SH-SY5Y (cell line): ENCODE data around the gene PIP5K1C.

Experiments used
- GATA2 ChIP-seq: IDR thresholded peaks from 2 replicates; pipeline ENCODE4 v1.6.1; 2011; ENCODE audit warnings: mild to moderate bottlenecking, low read depth, low read length
- GATA3 ChIP-seq: IDR thresholded peaks from 2 replicates; pipeline ENCODE4 v1.6.1; 2011; ENCODE audit warnings: low read depth, mild to moderate bottlenecking, low read length, moderate library complexity

The PIP5K1C gene

GRCh38 chr19:3645726-3646125, 54.5 kb downstream of the PIP5K1C start:
- TF ChIP-seq GATA3 = no peak
- no peak for TF ChIP-seq GATA2

GRCh38 chr19:3645067-3645396, 55.2 kb downstream of the PIP5K1C start:
- TF ChIP-seq GATA2 = no peak
- TF ChIP-seq GATA3 = no peak

GRCh38 chr19:3644351-3645066, 55.8 kb downstream of the PIP5K1C start:
- TF ChIP-seq GATA2 (no peak), GATA3 (no peak)

- TF ChIP-seq GATA2 = no peak
- TF ChIP-seq GATA3 = no peak
Measured at GRCh38 chr19:3643674-3644313, 56.5 kb downstream of the PIP5K1C start.

GRCh38 chr19:3642987-3643673, 57.1 kb downstream of the PIP5K1C start:
- TF ChIP-seq GATA3 = no peak
- TF ChIP-seq GATA2 = no peak

GRCh38 chr19:3642296-3642695, 58.0 kb downstream of the PIP5K1C start:
- TF ChIP-seq GATA3 = no peak
- no peak for TF ChIP-seq GATA2

GRCh38 chr19:3641515-3642269, 58.6 kb downstream of the PIP5K1C start:
- no peak for TF ChIP-seq GATA2
- no peak for TF ChIP-seq GATA3

GRCh38 chr19:3639479-3639878, 60.8 kb downstream of the PIP5K1C start:
- no peak for TF ChIP-seq GATA2

GRCh38 chr19:3638208-3639193, 61.8 kb downstream of the PIP5K1C start:
- TF ChIP-seq GATA3 = no peak
- TF ChIP-seq GATA2 = no peak

GRCh38 chr19:3637621-3638020, 62.6 kb downstream of the PIP5K1C start:
- TF ChIP-seq GATA3 (no peak), GATA2 (no peak)

GRCh38 chr19:3636962-3637361, 63.3 kb downstream of the PIP5K1C start:
- TF ChIP-seq GATA2 = no peak
- no peak for TF ChIP-seq GATA3

- TF ChIP-seq GATA2 = no peak
- TF ChIP-seq GATA3 = no peak
Measured at GRCh38 chr19:3636506-3636905, 63.8 kb downstream of the PIP5K1C start.

- TF ChIP-seq GATA2 = no peak
- no peak for TF ChIP-seq GATA3
Measured at GRCh38 chr19:3634496-3635045, 65.7 kb downstream of the PIP5K1C start.
